ENCODE measurements around the gene LIPM.
A peak's percentile ranks its signal among the peaks of the same experiment; 100 is the strongest.

LIPM gene

DNA sequence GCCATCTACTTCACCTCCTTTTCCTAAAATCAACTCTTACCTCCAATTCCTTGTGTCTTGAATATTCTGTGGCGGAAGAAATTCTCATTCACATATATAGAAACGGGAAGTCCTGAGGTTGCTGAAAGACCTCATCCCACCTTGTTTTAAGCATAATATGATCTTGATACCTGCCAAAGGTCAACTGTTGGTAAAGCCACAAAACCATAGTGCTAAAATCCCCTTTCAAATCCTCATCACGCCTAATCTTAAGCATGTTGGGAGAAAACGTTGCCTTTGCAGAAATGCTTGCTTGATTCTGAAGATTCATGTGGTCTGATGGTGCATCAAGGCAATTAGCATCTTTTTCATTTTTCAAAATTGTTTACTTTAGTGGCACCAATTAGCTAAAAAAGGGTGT is 40.6 kb downstream of the LIPM start:
- FAIRE-seq (no peak), DNase-seq (ENCODE audit: insufficient read length) (no peak)
- TF ChIP-seq POLR2AphosphoS5 (IDR thresholded peaks at IDR 0.05; ENCODE audit: low read depth, low read length) (no peak), POLR2A (IDR thresholded peaks at IDR 0.05; ENCODE audit: low read depth, low read length) (no peak), TAF1 (IDR thresholded peaks at IDR 0.05; ENCODE audit: borderline replicate concordance, low read depth, low read length) (no peak)

DNA sequence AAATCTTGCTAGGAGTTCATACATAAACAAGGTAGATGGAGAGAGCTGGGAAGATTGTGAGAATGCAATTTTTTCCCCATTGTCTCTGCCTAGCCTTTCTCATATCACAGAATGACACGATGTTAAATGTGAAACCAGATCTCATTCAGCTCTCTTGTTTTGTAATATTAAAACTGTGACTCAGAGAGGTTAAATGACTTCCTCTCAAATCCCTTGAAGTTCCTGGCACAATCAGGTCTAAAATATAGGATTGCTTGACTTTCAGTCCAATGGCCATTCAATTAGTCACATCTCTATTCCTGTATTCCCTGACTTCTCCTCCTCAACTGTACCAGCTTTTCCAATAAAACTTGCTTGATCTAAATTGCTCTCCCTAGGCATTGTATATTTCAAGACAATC is 46.0 kb downstream of the LIPM start:
- no peak for DNase-seq (ENCODE audit: insufficient read length)
- FAIRE-seq: peak; percentile 27
- TF ChIP-seq POLR2AphosphoS5 (IDR thresholded peaks at IDR 0.05; ENCODE audit: low read depth, low read length) (no peak), POLR2A (IDR thresholded peaks at IDR 0.05; ENCODE audit: low read depth, low read length) (no peak), TAF1 (IDR thresholded peaks at IDR 0.05; ENCODE audit: borderline replicate concordance, low read depth, low read length) (no peak)

DNA sequence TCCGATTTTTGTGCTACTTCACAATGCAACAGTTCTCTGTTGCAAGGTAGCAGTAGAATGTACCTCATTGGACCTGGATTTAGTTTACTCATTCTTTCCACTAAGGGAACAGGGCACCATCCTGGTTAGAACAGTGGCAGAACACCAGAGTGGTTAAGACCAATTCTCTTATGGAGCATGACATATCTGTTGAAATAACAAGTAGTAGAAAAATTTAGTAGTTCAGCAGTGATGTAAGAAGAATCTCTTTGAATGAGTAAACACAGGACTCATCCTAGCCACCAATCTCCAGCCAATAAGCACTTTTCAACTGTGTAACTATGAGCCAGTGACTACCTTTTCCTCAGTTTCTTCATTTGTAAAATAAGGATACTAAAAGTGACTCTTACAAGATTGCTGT is 46.7 kb downstream of the LIPM start:
- DNase-seq (ENCODE audit: insufficient read length): no peak
- FAIRE-seq: peak; percentile 24
- TF ChIP-seq POLR2AphosphoS5 (IDR thresholded peaks at IDR 0.05; ENCODE audit: low read depth, low read length) (no peak), TAF1 (IDR thresholded peaks at IDR 0.05; ENCODE audit: borderline replicate concordance, low read depth, low read length) (no peak), POLR2A (IDR thresholded peaks at IDR 0.05; ENCODE audit: low read depth, low read length) (no peak)

GRCh38 chr10:88850712-88851111 is 48.2 kb downstream of the LIPM start:
- DNase-seq (ENCODE audit: insufficient read length): no peak
- FAIRE-seq: peak; percentile 50
- TF ChIP-seq POLR2A (IDR thresholded peaks at IDR 0.05; ENCODE audit: low read depth, low read length): no peak
- TF ChIP-seq TAF1 (IDR thresholded peaks at IDR 0.05; ENCODE audit: borderline replicate concordance, low read depth, low read length): no peak
- TF ChIP-seq POLR2AphosphoS5 (IDR thresholded peaks at IDR 0.05; ENCODE audit: low read depth, low read length): no peak

- FAIRE-seq (peak; percentile 85), DNase-seq (ENCODE audit: insufficient read length) (no peak)
- TF ChIP-seq TAF1 (IDR thresholded peaks at IDR 0.05; ENCODE audit: borderline replicate concordance, low read depth, low read length) (no peak), POLR2AphosphoS5 (IDR thresholded peaks at IDR 0.05; ENCODE audit: low read depth, low read length) (no peak), POLR2A (IDR thresholded peaks at IDR 0.05; ENCODE audit: low read depth, low read length) (no peak)
Observed at GRCh38 chr10:88851706-88852105, 49.2 kb downstream of the LIPM start, which contains the start of gene ANKRD22. TSS of gene ANKRD22 (minus strand) at chr10:88851844. CDS start at chr10:88851607, 237 bp downstream.

GRCh38 chr10:88852327-88852726 is 49.8 kb downstream of the LIPM start:
- no peak for DNase-seq (ENCODE audit: insufficient read length)
- no peak for FAIRE-seq
- TF ChIP-seq TAF1 (IDR thresholded peaks at IDR 0.05; ENCODE audit: borderline replicate concordance, low read depth, low read length) (no peak), POLR2AphosphoS5 (IDR thresholded peaks at IDR 0.05; ENCODE audit: low read depth, low read length) (no peak), POLR2A (IDR thresholded peaks at IDR 0.05; ENCODE audit: low read depth, low read length) (no peak)

DNA sequence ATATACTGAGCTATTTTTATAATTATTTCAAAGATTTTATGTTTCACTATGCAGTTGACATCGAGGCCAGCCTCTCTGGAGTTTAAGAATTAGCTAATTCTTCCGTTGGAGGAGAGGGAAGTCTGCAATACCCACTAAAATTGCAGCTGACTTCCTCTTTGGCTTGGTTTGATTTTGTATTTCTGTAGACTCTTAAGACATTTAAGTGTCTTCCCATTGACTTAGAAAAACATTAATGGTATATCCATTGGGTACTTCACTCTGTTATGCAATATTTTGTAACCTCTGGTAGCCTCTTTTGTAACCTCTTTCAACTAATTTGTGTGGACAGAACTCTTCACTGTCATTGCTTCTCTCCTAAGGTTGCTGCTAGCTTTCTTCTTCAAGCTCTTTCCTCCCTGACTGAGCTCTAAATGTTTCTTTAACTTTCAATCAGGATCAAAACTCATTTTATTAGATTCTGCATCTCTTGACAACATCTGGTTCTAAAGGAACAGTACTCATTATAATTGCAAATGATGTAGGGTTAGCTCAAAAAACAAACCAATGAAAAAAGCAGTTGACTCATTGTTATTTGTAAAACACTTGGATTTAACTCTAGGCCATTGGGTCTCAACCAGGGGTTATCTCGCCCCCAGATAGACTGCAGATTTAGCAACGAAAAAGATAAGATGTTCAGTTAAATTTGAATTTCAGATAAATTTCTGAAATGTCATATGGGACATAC is 50.8 kb downstream of the LIPM start:
- TF ChIP-seq POLR2AphosphoS5 (IDR thresholded peaks at IDR 0.05; ENCODE audit: low read depth, low read length) (no peak), POLR2A (IDR thresholded peaks at IDR 0.05; ENCODE audit: low read depth, low read length) (no peak), TAF1 (IDR thresholded peaks at IDR 0.05; ENCODE audit: borderline replicate concordance, low read depth, low read length) (no peak)
- DNase-seq (ENCODE audit: insufficient read length) (no peak), FAIRE-seq (no peak)

DNA sequence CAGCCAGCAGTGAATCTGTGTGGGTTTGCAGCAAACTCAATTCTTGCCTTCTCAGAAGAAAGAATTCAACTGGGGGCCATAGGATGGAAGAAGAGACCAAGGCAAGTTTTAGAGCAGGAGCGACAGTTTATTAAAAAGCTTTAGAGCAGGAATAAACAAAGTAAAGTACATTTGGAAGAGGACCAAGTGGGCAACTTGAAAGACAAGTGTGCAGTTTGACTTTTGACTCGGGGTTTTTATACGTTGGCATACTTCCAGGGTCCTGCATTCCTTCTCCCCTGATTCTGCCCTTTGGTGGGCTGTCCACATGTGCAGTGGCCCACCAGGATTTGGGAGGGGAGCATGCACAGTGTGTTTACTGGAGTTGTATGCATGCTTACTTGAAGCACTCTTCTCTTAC is 52.2 kb downstream of the LIPM start:
- DNase-seq (ENCODE audit: insufficient read length) (no peak), FAIRE-seq (no peak)
- no peak for TF ChIP-seq TAF1 (IDR thresholded peaks at IDR 0.05; ENCODE audit: borderline replicate concordance, low read depth, low read length)
- no peak for TF ChIP-seq POLR2AphosphoS5 (IDR thresholded peaks at IDR 0.05; ENCODE audit: low read depth, low read length)
- no peak for TF ChIP-seq POLR2A (IDR thresholded peaks at IDR 0.05; ENCODE audit: low read depth, low read length)

DNA sequence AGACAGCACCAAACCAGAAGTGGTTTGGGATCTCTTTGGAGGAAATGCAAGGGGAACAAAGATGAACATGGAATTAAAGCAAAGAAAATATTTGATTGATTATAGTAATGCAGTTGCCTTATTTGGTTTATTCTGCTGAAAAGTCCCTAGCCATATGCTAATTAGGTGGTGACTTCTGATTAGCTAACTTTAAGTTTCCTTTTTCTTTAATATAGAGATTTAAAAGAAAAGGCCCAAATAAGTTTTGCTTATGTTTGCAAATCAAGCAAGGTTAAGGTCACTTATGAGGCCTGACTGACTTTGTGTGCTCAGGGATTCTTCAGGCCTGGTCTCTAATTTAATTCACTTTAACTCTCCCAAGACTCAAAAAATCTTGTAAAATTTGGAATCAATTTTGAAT is 55.3 kb downstream of the LIPM start:
- FAIRE-seq (no peak), DNase-seq (ENCODE audit: insufficient read length) (no peak)
- TF ChIP-seq POLR2AphosphoS5 (IDR thresholded peaks at IDR 0.05; ENCODE audit: low read depth, low read length): no peak
- no peak for TF ChIP-seq TAF1 (IDR thresholded peaks at IDR 0.05; ENCODE audit: borderline replicate concordance, low read depth, low read length)
- no peak for TF ChIP-seq POLR2A (IDR thresholded peaks at IDR 0.05; ENCODE audit: low read depth, low read length)

DNA sequence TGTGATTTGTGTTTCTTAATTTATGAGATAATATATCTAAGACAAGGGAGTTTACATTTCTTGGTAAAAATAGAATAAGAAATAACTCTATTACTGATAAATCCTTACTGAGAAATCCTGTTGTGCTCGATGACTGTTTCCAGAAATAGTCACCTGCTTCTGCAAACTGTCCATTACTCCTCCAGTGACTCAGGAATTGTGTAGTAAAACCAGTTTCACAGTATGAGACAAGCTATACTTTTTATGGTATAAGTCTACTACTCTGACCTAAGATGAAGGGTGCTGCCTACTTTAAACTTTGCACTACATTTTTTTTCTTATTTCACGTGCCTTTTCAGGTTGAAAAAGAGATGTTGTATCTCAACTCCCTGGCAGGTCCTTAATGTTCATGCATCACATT is 56.0 kb downstream of the LIPM start:
- TF ChIP-seq TAF1 (IDR thresholded peaks at IDR 0.05; ENCODE audit: borderline replicate concordance, low read depth, low read length) (no peak), POLR2A (IDR thresholded peaks at IDR 0.05; ENCODE audit: low read depth, low read length) (no peak)
- FAIRE-seq (no peak), DNase-seq (ENCODE audit: insufficient read length) (no peak)

DNA sequence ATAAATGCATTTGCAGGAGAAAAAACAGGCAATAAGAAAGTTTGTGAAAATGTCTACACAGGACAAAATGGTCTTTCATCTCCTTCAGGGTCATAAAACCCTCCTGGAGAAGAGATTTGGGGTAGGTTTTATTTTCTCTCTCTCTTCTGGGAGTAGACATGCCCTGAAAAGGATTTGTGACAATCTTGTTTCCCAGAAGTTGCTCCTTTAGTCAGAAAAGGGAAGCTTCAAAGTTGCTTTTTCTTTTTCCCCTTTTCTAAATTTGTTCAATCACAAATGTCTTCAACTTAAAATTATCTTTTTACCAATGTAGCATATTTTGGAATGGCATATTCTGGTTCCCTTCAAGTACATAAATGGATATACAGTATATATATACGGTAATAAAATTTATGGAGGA is 58.5 kb downstream of the LIPM start:
- DNase-seq (ENCODE audit: insufficient read length): no peak
- no peak for FAIRE-seq
- no peak for TF ChIP-seq POLR2AphosphoS5 (IDR thresholded peaks at IDR 0.05; ENCODE audit: low read depth, low read length)
- no peak for TF ChIP-seq TAF1 (IDR thresholded peaks at IDR 0.05; ENCODE audit: borderline replicate concordance, low read depth, low read length)
- TF ChIP-seq POLR2A (IDR thresholded peaks at IDR 0.05; ENCODE audit: low read depth, low read length): no peak

DNA sequence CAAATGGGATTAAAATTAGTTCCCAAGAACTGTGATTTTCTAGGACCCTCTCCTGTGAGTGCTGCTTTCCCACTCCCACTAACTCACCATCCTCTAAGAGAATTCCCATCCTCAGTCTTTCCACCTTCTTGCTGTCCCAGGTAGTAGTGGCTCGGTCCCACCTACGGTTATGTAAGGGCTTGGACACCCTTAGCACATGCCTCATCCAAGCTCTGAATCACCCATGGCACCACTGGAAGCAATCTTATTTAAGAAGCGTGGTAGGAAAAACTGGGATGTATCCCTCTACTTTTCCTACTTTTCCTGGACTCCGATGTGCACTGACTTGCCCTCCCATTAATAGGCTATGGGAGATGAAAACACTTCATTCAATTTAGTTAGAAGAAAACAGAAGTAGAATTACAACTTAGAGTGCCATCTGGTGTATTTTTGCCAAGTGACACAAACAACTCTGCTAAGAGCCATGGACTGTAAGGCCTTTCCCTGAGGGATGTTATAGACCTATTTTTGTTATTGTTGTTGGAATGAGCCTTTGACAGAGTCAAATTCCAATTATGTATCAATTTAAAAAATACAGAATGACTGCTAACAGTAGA is 62.8 kb downstream of the LIPM start:
- DNase-seq (ENCODE audit: insufficient read length) (no peak), FAIRE-seq (peak; percentile 17)
- TF ChIP-seq POLR2A (IDR thresholded peaks at IDR 0.05; ENCODE audit: low read depth, low read length): no peak
- TF ChIP-seq POLR2AphosphoS5 (IDR thresholded peaks at IDR 0.05; ENCODE audit: low read depth, low read length): no peak
- no peak for TF ChIP-seq TAF1 (IDR thresholded peaks at IDR 0.05; ENCODE audit: borderline replicate concordance, low read depth, low read length)
